AG04449 (cell line): ENCODE results near the gene ZRANB1.

ENCODE experiments used
- CTCF ChIA-PET: fragments of 350-600 bp; formaldehyde crosslinking; extraction: SDS; loops from one replicate; lab custom pipeline; 2021; ENCODE audit warnings: antibody characterized with exemption; lab: Yijun Ruan, JAX
- POLR2A ChIA-PET: fragments of 400-600, 350-600 bp; formaldehyde crosslinking; extraction: SDS; loops from one replicate; lab custom pipeline; 2020; ENCODE audit warnings: antibody characterized with exemption, inconsistent platforms; lab: Yijun Ruan, JAX
- DNase-seq: peaks from one replicate; pipeline ENCODE4 v3.0.0-alpha.2; 2010; ENCODE audit warnings: low read depth, low spot score
- H3K4me3 ChIP-seq: 2 replicates; pipeline ENCODE4 v1.5.1; 2011; ENCODE audit warnings: low read depth, mild to moderate bottlenecking, control low read depth, low read length
- TF ChIP-seq, protein P1 (sequence below): IDR thresholded peaks from one replicate; pipeline ENCODE4 v1.5.1; 2011; ENCODE audit warnings: mild to moderate bottlenecking, moderate library complexity, low read length, control low read depth, inconsistent platforms; ENCODE audit not compliant: insufficient read depth; ENCODE audit errors: missing control alignments

Gene ZRANB1

DNA sequence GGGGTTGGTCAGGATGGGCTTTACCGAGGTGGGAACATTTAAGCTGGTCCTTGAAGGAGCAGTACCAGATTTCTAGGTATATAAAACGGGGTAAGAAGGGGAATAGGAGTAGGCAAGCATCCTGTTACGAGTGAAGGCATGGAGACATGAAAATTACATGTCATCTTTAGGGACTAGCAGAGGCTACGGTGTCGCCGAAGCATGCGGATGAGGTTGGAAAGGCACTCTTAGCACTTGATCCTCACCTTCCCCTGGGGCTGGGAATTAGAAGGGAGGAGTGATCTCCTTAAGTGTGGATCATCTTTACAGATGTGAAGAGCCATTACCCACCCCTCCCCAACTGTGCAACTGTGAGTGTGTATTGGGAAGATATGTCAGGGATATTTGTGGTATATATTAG is 13.8 kb upstream of the ZRANB1 start:
- POLR2A ChIA-PET, result no interaction called here
- CTCF ChIA-PET, result interaction anchor here (1.3 kb wide), 1 partner anchor 9 kb away, joined by 4 read pairs; no protein-coding TSS in a partner anchor
- DNase-seq, result no peak
- H3K4me3 ChIP-seq, result no peak overlapping the region
- TF ChIP-seq, protein P1, sequence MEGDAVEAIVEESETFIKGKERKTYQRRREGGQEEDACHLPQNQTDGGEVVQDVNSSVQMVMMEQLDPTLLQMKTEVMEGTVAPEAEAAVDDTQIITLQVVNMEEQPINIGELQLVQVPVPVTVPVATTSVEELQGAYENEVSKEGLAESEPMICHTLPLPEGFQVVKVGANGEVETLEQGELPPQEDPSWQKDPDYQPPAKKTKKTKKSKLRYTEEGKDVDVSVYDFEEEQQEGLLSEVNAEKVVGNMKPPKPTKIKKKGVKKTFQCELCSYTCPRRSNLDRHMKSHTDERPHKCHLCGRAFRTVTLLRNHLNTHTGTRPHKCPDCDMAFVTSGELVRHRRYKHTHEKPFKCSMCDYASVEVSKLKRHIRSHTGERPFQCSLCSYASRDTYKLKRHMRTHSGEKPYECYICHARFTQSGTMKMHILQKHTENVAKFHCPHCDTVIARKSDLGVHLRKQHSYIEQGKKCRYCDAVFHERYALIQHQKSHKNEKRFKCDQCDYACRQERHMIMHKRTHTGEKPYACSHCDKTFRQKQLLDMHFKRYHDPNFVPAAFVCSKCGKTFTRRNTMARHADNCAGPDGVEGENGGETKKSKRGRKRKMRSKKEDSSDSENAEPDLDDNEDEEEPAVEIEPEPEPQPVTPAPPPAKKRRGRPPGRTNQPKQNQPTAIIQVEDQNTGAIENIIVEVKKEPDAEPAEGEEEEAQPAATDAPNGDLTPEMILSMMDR, result no peak

DNA sequence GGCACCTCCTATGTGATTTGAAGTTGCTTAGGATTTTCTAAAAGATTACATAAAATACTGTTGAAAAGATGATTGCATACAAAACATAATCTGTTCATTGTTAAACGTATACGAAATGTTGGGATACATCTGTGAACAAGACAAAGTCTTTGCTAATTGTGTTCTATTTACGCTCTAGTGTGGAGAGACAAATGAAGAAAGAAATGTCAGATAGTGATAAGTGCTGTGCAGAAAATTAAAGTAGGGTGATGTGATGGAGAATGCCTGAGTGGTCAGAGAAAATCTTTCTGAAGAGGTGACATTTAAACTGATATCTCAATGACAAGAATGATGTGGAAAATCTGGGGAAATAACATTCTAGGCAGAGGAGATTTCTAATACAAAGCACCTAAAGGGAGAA is 13.4 kb upstream of the ZRANB1 start:
- TF ChIP-seq, protein P1, result no peak
- DNase-seq, result no peak
- H3K4me3 ChIP-seq, result no peak overlapping the region
- ChIA-PET POLR2A (no interaction called here), CTCF (interaction anchor here (1.3 kb wide), 1 partner anchor 10 kb away, joined by 4 read pairs; no protein-coding TSS in a partner anchor)

DNA sequence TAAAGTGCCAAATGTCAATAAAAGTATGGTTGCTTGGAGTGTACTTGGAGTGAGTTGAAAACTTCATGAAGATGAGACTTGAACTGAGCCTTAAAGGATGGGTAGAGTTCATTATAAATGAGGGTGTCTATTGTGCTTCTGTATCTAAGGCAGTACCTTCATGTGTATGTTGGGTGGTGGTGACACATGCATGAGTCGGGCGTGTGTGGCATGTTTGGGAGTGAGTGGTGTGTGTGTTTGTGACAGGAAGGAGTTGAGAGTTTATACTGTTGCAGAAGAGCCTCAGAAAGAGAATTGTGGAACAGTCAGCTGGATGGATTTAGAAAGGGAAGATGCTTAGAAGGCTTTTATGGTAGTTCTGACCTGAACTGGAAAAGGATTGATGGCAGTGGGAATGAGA is 6.0 kb upstream of the ZRANB1 start:
- TF ChIP-seq, protein P1, result no peak
- POLR2A ChIA-PET, result no interaction called here
- H3K4me3 ChIP-seq, result no peak overlapping the region
- CTCF ChIA-PET, result no interaction called here
- no peak for DNase-seq

DNA sequence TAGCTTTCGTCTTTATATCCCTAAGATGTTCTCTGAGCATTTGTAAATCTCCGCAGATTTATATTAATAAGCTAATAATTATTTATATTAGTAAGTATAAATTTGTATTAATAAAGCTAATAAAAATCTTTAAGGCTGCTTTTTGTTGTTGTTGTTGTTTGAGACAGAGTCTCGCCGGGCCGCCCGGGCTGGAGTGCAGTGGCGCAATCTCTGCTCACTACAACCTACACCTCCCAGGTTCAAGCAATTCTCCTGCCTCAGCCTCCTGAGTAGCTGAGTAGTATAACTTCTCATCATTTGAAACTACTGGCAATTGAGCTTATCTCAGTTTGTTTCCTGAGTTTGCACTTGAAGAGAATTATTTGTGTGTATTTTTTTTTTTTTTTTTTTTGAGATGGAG is 5.1 kb upstream of the ZRANB1 start:
- no peak for DNase-seq
- ChIA-PET CTCF (no interaction called here), POLR2A (no interaction called here)
- no peak overlapping the region for H3K4me3 ChIP-seq
- TF ChIP-seq, protein P1, result no peak

DNA sequence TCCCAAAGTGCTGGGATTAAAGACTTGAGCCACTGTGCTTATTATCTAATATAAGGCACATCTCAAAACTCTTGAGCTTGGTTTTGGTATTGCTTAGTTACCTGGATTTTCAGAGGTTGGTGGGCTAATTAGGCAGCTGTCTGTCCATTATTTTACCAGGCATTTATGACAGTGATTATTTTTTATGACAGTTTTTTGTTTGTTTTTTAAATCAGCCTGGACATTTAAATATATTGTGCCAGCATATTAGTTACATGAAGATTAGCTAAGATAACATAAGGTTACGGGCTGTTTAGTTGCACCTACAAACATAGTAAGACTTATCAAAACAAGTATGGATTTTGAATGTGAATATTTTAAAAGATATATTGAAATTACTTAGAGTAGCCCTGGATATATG is 2.6 kb upstream of the ZRANB1 start:
- no peak overlapping the region for H3K4me3 ChIP-seq
- ChIA-PET POLR2A (no interaction called here), CTCF (interaction anchor here (0.6 to 1.3 kb wide), 2 partner anchors 20 to 158 kb away, joined by 3 to 4 read pairs; no protein-coding TSS in a partner anchor)
- TF ChIP-seq, protein P1, result no peak
- DNase-seq, result no peak

DNA sequence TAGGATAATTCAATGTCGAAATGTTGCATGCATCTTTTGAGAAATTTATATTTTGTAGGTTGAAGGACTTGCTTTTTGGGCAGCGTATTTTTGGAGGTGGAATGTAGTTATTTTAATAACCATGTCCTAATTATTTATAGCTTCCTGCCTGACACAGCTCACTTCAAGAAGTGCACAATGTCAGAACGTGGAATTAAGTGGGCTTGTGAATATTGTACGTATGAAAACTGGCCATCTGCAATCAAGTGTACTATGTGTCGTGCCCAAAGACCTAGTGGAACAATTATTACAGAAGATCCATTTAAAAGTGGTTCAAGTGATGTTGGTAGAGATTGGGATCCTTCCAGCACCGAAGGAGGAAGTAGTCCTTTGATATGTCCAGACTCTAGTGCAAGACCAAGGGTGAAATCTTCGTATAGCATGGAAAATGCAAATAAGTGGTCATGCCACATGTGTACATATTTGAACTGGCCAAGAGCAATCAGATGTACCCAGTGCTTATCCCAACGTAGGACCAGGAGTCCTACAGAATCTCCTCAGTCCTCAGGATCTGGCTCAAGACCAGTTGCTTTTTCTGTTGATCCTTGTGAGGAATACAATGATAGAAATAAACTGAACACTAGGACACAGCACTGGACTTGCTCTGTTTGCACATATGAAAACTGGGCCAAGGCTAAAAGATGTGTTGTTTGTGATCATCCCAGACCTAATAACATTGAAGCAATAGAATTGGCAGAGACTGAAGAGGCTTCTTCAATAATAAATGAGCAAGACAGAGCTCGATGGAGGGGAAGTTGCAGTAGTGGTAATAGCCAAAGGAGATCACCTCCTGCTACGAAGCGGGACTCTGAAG is 620 bp downstream of the ZRANB1 start:
- ChIA-PET POLR2A (no interaction called here), CTCF (no interaction called here)
- TF ChIP-seq, protein P1, result no peak
- no peak overlapping the region for H3K4me3 ChIP-seq
- no peak for DNase-seq
